Measurements from ENCODE around the gene GLT1D1.

DNA sequence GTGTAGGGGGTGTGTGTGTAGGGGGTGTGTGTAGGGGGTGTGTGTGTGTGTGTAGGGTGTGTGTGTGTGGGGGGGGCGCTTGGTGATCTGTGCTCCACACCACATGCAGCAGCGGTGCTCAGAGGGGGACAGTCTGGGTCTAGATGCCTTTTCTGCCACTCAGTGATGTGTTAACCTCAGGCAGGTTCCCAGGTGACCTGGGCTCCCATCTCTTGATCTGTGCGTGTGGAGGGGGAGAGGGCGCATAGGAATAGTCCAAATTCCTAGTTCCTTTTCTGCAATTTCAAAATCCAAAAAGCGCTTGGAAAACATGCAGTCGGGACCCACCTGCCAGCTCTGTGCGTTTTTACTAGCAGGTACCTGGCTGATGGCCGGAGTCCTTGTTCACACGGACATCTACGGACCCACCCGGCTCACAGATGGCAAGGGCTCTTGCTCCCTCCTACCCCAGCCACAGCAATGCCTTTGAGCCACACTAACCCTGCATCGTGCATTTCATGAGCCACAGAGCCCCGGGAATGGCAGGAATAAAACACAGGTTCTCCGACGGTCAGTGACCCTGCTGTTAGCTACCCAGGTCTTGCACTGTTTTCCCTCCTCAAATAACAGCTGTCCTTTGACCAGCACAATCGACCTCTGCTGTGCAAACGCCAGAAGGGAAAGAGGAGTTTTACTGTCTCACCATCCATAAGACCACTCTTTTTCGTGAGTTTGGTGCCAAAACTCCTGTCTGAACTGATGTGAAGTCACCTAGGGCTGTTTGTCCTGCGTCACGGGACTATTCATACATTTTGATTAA is 120.8 kb downstream of the GLT1D1 start:
- TF ChIP-seq, protein P1, sequence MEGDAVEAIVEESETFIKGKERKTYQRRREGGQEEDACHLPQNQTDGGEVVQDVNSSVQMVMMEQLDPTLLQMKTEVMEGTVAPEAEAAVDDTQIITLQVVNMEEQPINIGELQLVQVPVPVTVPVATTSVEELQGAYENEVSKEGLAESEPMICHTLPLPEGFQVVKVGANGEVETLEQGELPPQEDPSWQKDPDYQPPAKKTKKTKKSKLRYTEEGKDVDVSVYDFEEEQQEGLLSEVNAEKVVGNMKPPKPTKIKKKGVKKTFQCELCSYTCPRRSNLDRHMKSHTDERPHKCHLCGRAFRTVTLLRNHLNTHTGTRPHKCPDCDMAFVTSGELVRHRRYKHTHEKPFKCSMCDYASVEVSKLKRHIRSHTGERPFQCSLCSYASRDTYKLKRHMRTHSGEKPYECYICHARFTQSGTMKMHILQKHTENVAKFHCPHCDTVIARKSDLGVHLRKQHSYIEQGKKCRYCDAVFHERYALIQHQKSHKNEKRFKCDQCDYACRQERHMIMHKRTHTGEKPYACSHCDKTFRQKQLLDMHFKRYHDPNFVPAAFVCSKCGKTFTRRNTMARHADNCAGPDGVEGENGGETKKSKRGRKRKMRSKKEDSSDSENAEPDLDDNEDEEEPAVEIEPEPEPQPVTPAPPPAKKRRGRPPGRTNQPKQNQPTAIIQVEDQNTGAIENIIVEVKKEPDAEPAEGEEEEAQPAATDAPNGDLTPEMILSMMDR (IDR thresholded peaks at IDR 0.05), result no peak
- TF ChIP-seq POLR2A (IDR thresholded peaks at IDR 0.05), result no peak

All from body of pancreas (tissue), 4 donors.